HepG2 (cell line): Measurements from ENCODE around the gene TNFSF13. TPM values are rescaled to one million over a fixed set of nuclear protein-coding genes. Genes with fewer than 3 reads are reported as not detected.

Experiments used
- AGO2 ChIP-seq: fragments of 200-400 bp; formaldehyde crosslinking; optimal IDR thresholded peaks from 2 replicates; pipeline ENCODE3; 2017; ENCODE audit warnings: mild to moderate bottlenecking, low read depth, low read length, moderate library complexity
- BCL3 ChIP-seq: sonication (generic); formaldehyde crosslinking; IDR thresholded peaks from 2 replicates; pipeline ENCODE4 v1.5.1; 2020; ENCODE audit warnings: mild to moderate bottlenecking, missing genetic modification reagents, moderate library complexity
- ESRRA ChIP-seq: sonication (generic); formaldehyde crosslinking; IDR thresholded peaks from 2 replicates; pipeline ENCODE4 v1.5.1; 2020; ENCODE audit warnings: mild to moderate bottlenecking, low read depth, missing genetic modification reagents
- HCFC1 ChIP-seq: fragments of 150-350 bp; IDR thresholded peaks from 2 replicates; pipeline ENCODE4 v1.6.1; 2014; ENCODE audit warnings: low read depth, low read length
- NONO ChIP-seq, 2 experiments: fragments of 450-650 bp in 1 of 2; sonication (generic) in 1 of 2; formaldehyde crosslinking in 1 of 2; IDR thresholded peaks in 1 of 2; conservative IDR thresholded peaks in 1 of 2; 2 replicates each; pipeline versions ENCODE4 v1.6.1 to v1.8.0; 2017 to 2022; ENCODE audit warnings: mild to moderate bottlenecking in 1 of 2, missing genetic modification reagents in 1 of 2, moderate library complexity in 1 of 2
- POLR2A ChIP-seq, 2 experiments: IDR thresholded peaks; 2 replicates each; pipeline ENCODE4 v1.6.1; 2011; ENCODE audit warnings: low read depth in 2 of 2, low read length in 2 of 2, mild to moderate bottlenecking in 1 of 2, moderate library complexity in 1 of 2; ENCODE audit not compliant: insufficient read depth in 1 of 2
- RBFOX2 ChIP-seq: fragments of 200-400 bp; formaldehyde crosslinking; IDR thresholded peaks from 2 replicates; pipeline ENCODE4 v1.6.1; 2017; ENCODE audit warnings: low read depth, mild to moderate bottlenecking, low read length
- TOPORS ChIP-seq: sonication (generic); formaldehyde crosslinking; IDR thresholded peaks from 2 replicates; pipeline ENCODE4 v1.8.0; 2023; ENCODE audit warnings: mild to moderate bottlenecking, missing genetic modification reagents
- ZNF362 ChIP-seq: sonication (generic); formaldehyde crosslinking; IDR thresholded peaks from 2 replicates; pipeline ENCODE4 v1.4.0; 2020; ENCODE audit warnings: missing genetic modification reagents, mild to moderate bottlenecking, borderline replicate concordance
- ZNF776 ChIP-seq: sonication (generic); formaldehyde crosslinking; IDR thresholded peaks from 2 replicates; pipeline ENCODE4 v1.4.0; 2020; ENCODE audit warnings: mild to moderate bottlenecking, missing genetic modification reagents
- ZNF878 ChIP-seq: sonication (generic); formaldehyde crosslinking; IDR thresholded peaks from 2 replicates; pipeline ENCODE4 v1.8.1; 2023; ENCODE audit warnings: mild to moderate bottlenecking, missing genetic modification reagents, moderate library complexity
- polyA plus RNA-seq, 8 experiments: library from polyadenylated mRNA; depleted of rRNA in 3 of 8; stranded (reverse) in 7 of 8; unstranded in 1 of 8; fragments of >200 nt; fragmentation: Illumina TruSeq in 4 of 8; extraction: Trizol in 4 of 8; gene quantifications; 2 replicates each; pipeline versions ENCODE4 v1.2.1 to v1.2.3, GENCODE V29; 2011 to 2016; ENCODE audit warnings: low read depth in 4 of 8, missing spikeins in 1 of 8, mixed read lengths in 1 of 8; ENCODE audit not compliant: insufficient read depth in 1 of 8
- total RNA-seq, 5 experiments: library from RNA; depleted of rRNA; stranded (reverse); fragments of >200 nt; fragmentation: Illumina TruSeq; extraction: Trizol; gene quantifications; 2 replicates each; pipeline ENCODE4 v1.2.3, GENCODE V29; 2016; ENCODE audit warnings: low read depth in 1 of 5
- TF ChIP-seq, protein P1 (sequence below): sonication (generic); formaldehyde crosslinking; IDR thresholded peaks from 2 replicates; pipeline ENCODE4 v1.4.0; 2020; ENCODE audit warnings: missing genetic modification reagents
- TF ChIP-seq, protein P2 (sequence below): IDR thresholded peaks from 2 replicates; pipeline ENCODE4 v1.6.1; 2016; ENCODE audit warnings: missing compliant biosample characterization, missing genetic modification reagents, borderline replicate concordance
- TF ChIP-seq, protein P3 (sequence below): sonication (generic); formaldehyde crosslinking; IDR thresholded peaks from 2 replicates; pipeline ENCODE4 v1.5.1; 2020; ENCODE audit warnings: missing genetic modification reagents, mild to moderate bottlenecking, borderline replicate concordance

TNFSF13 gene
- total and polyA plus RNA-seq, 2 of the 13 experiments (the other 11 are each of a cell fraction or from before 2014, with no cell fraction given): 2.5 to 3.3 TPM

DNA sequence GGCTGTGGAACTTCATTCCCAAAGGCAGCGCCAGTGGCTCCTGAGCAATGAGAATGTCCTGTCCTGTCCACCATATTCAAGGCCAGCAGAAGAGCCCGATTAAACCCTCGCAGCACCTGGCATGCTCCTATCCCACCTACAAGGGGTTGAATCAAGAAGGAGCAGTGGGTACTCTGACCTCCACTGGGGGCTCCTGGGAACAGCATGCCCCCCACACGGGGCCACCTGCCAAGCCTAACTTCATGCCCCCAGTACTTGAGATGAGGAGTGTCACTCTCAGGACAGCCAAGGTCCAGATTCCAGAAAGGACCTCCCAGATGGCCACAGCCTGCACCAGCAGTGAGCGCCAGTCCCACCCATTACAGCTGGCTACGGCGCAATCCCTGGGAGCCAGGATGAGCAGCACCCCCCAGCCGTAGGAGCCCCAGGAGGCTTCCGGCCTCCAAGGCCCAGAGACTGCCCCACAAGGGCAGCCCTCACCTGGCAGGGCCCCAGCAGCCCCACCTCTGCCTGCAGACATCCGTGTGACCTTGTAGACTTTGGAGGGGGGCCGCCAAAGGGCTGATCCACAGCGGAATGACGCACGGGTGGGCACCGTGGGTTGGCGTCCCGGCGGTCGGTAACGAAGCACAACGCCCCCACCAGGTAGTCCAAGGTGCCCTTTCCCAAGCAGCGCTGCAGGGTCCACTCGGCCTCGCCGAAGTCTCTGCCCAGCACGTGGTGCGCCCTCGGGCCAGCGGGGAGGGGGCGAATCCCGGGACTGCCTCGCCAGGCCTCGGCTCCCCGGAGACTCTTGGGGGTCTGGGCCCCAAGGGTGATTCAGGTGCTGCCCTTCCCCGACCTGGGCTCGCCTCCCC lies 24.1 kb downstream of the TNFSF13 start (continued):
- TF ChIP-seq, protein P1, sequence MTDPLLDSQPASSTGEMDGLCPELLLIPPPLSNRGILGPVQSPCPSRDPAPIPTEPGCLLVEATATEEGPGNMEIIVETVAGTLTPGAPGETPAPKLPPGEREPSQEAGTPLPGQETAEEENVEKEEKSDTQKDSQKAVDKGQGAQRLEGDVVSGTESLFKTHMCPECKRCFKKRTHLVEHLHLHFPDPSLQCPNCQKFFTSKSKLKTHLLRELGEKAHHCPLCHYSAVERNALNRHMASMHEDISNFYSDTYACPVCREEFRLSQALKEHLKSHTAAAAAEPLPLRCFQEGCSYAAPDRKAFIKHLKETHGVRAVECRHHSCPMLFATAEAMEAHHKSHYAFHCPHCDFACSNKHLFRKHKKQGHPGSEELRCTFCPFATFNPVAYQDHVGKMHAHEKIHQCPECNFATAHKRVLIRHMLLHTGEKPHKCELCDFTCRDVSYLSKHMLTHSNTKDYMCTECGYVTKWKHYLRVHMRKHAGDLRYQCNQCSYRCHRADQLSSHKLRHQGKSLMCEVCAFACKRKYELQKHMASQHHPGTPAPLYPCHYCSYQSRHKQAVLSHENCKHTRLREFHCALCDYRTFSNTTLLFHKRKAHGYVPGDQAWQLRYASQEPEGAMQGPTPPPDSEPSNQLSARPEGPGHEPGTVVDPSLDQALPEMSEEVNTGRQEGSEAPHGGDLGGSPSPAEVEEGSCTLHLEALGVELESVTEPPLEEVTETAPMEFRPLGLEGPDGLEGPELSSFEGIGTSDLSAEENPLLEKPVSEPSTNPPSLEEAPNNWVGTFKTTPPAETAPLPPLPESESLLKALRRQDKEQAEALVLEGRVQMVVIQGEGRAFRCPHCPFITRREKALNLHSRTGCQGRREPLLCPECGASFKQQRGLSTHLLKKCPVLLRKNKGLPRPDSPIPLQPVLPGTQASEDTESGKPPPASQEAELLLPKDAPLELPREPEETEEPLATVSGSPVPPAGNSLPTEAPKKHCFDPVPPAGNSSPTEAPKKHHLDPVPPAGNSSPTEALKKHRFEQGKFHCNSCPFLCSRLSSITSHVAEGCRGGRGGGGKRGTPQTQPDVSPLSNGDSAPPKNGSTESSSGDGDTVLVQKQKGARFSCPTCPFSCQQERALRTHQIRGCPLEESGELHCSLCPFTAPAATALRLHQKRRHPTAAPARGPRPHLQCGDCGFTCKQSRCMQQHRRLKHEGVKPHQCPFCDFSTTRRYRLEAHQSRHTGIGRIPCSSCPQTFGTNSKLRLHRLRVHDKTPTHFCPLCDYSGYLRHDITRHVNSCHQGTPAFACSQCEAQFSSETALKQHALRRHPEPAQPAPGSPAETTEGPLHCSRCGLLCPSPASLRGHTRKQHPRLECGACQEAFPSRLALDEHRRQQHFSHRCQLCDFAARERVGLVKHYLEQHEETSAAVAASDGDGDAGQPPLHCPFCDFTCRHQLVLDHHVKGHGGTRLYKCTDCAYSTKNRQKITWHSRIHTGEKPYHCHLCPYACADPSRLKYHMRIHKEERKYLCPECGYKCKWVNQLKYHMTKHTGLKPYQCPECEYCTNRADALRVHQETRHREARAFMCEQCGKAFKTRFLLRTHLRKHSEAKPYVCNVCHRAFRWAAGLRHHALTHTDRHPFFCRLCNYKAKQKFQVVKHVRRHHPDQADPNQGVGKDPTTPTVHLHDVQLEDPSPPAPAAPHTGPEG (CRISPR knock-in tag): no peak
- TF ChIP-seq ZNF878 (CRISPR knock-in tag): no peak
- TF ChIP-seq RBFOX2: 0 out of 2 replicates have a peak, but pooled peaks have one; percentile 24
- no peak for TF ChIP-seq ESRRA (CRISPR knock-in tag)
- TF ChIP-seq HCFC1: no peak
- TF ChIP-seq POLR2A (IDR thresholded peaks at IDR 0.05; ENCODE audit: insufficient read depth in 1 of 2, low read depth in 2 of 2, low read length in 2 of 2): 0 out of 4 replicates have a peak, but pooled peaks of 1 of the 2 experiments have one; percentile 28
- TF ChIP-seq ZNF776 (CRISPR knock-in tag): no peak
- no peak for TF ChIP-seq NONO (IDR thresholded peaks at IDR 0.05)
- TF ChIP-seq NONO (CRISPR knock-in tag; conservative IDR thresholded peaks at IDR 0.05): peak; percentile 34; the same call in 1 of the 2 replicates
- TF ChIP-seq, protein P2, sequence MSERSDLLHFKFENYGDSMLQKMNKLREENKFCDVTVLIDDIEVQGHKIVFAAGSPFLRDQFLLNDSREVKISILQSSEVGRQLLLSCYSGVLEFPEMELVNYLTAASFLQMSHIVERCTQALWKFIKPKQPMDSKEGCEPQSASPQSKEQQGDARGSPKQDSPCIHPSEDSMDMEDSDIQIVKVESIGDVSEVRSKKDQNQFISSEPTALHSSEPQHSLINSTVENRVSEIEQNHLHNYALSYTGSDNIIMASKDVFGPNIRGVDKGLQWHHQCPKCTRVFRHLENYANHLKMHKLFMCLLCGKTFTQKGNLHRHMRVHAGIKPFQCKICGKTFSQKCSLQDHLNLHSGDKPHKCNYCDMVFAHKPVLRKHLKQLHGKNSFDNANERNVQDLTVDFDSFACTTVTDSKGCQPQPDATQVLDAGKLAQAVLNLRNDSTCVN (CRISPR knock-in tag): no peak
- TF ChIP-seq, protein P3, sequence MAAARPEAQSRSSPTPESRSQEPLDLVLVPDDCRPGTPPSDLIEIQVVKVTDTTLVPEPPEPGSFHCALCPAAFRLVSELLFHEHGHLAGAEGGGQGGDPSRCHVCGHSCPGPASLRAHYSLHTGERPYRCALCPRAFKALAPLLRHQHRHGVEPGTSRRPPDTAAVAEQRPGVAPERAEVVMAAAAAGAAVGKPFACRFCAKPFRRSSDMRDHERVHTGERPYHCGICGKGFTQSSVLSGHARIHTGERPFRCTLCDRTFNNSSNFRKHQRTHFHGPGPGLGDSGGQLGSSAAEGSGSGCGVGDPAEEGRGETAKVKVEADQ: no peak
- TF ChIP-seq TOPORS (CRISPR knock-in tag): no peak
- no peak for TF ChIP-seq ZNF362
- peak; percentile 92 for TF ChIP-seq AGO2
- TF ChIP-seq BCL3 (CRISPR knock-in tag): no peak
